Liver (tissue), 9 donors: ENCODE results near the gene CACNA1D. TPM values are rescaled to one million over a fixed set of nuclear protein-coding genes. Genes with fewer than 3 reads are reported as not detected.

ENCODE experiments used
- DNase-seq: peaks from one replicate; pipeline ENCODE4 v3.0.0-alpha.2; 2017; ENCODE audit warnings: low spot score
- H3K27ac ChIP-seq, 2 donors: one replicate each; pipeline ENCODE4 v1.7.0; 2013; ENCODE audit warnings: inconsistent platforms in 2 of 2, low read length in 2 of 2, control low read depth in 1 of 2, low read depth in 1 of 2, mild to moderate bottlenecking in 1 of 2
- H3K27me3 ChIP-seq, 4 donors: one replicate each; pipeline versions ENCODE4 v1.6.1 to v1.7.0; 2013; ENCODE audit warnings: low read length in 3 of 4, inconsistent platforms in 1 of 4, mild to moderate bottlenecking in 1 of 4, moderate library complexity in 1 of 4; ENCODE audit not compliant: control insufficient read depth in 4 of 4, insufficient read depth in 4 of 4
- H3K36me3 ChIP-seq, 4 donors: one replicate each; pipeline versions ENCODE4 v1.6.1 to v1.7.0; 2013; ENCODE audit warnings: low read length in 3 of 4, mild to moderate bottlenecking in 3 of 4, low read depth in 1 of 4, moderate library complexity in 1 of 4; ENCODE audit not compliant: control insufficient read depth in 4 of 4, insufficient read depth in 3 of 4
- H3K4me1 ChIP-seq, 4 donors: one replicate each; pipeline versions ENCODE4 v1.6.1 to v1.7.0; 2013; ENCODE audit warnings: low read length in 3 of 4, mild to moderate bottlenecking in 3 of 4, moderate library complexity in 1 of 4; ENCODE audit not compliant: control insufficient read depth in 4 of 4, insufficient read depth in 4 of 4
- H3K4me3 ChIP-seq, 3 donors: one replicate each; pipeline versions ENCODE4 v1.6.1 to v1.7.0; 2013; ENCODE audit warnings: low read length in 3 of 3, control low read depth in 1 of 3, low read depth in 1 of 3, mild to moderate bottlenecking in 1 of 3
- H3K9ac ChIP-seq, 2 donors: one replicate each; pipeline ENCODE4 v1.7.0; 2013; ENCODE audit warnings: low read length in 2 of 2, mild to moderate bottlenecking in 2 of 2, moderate library complexity in 2 of 2, control low read depth in 1 of 2, low read depth in 1 of 2
- H3K9me3 ChIP-seq, 4 donors: one replicate each; pipeline versions ENCODE4 v1.6.1 to v1.7.0; 2013; ENCODE audit warnings: low read length in 3 of 4; ENCODE audit not compliant: control insufficient read depth in 4 of 4
- CTCF ChIP-seq: fragments of 150-350 bp; IDR thresholded peaks from 2 replicates; pipeline ENCODE4 v1.5.1; 2017; ENCODE audit warnings: improper control_type of control experiment, low read depth, low read length; ENCODE audit not compliant: missing input control
- FOXA1 ChIP-seq: IDR thresholded peaks from 2 replicates; pipeline ENCODE4 v1.6.1; 2016; ENCODE audit warnings: antibody characterized with exemption
- HNF4A ChIP-seq, 2 donors: conservative IDR thresholded peaks; 2 replicates each; pipeline ENCODE4 v1.6.1; 2016; ENCODE audit warnings: antibody characterized with exemption in 2 of 2, mild to moderate bottlenecking in 2 of 2
- JUND ChIP-seq, 2 donors: IDR thresholded peaks; 2 replicates each; pipeline ENCODE4 v1.6.1; 2016; ENCODE audit warnings: antibody characterized with exemption in 2 of 2
- RXRA ChIP-seq, 2 donors: IDR thresholded peaks; 2 replicates each; pipeline ENCODE4 v1.6.1; 2017 to 2018; ENCODE audit warnings: antibody characterized with exemption in 2 of 2, mild to moderate bottlenecking in 1 of 2
- TAF1 ChIP-seq: conservative IDR thresholded peaks from 2 replicates; pipeline ENCODE4 v1.6.1; 2016; ENCODE audit warnings: antibody characterized with exemption, mild to moderate bottlenecking
- YY1 ChIP-seq: IDR thresholded peaks from 2 replicates; pipeline ENCODE4 v1.6.1; 2016; ENCODE audit warnings: antibody characterized with exemption, mild to moderate bottlenecking
- ZBTB33 ChIP-seq: IDR thresholded peaks from 2 replicates; pipeline ENCODE4 v1.6.1; 2016; ENCODE audit warnings: antibody characterized with exemption
- WGBS: extraction: QIAGEN DNeasy Blood & Tissue Kit; methylation state at CpG from one replicate; pipeline ENCODE4 v1.1.7; 2013; 5-methylcytosine and 5-hydroxymethylcytosine counted together
- polyA plus RNA-seq, 2 donors: library from polyadenylated mRNA; stranded (reverse) in 1 of 2; unstranded in 1 of 2; fragments of 200-250 nt in 1 of 2; fragments of >200 nt in 1 of 2; fragmentation: Nextera tagmentation in 1 of 2; extraction: Ambion mirVana in 1 of 2; gene quantifications; one replicate each; pipeline versions ENCODE4 v1.2.1 to v1.2.3, GENCODE V29; 2013 to 2015
- total RNA-seq, 2 donors: library from RNA; depleted of rRNA; stranded (reverse); fragments of >200 nt; gene quantifications; one replicate each; pipeline ENCODE4 v1.2.3, GENCODE V29; 2014
- TF ChIP-seq, protein P1 (sequence below): IDR thresholded peaks from 2 replicates; pipeline ENCODE4 v1.6.1; 2016; ENCODE audit warnings: antibody characterized with exemption, mild to moderate bottlenecking
- donor health status: healthy.
- donor health status: healthy.
- donor health status: healthy.
- donor health status: healthy.
- donor health status: healthy.

CACNA1D gene
- total and polyA plus RNA-seq, 4 donors = 1.8 to 18.9 (median 3.4) TPM

GRCh38 chr3:53506763-53507145 is 12.3 kb downstream of the CACNA1D start:
- TF ChIP-seq JUND (IDR thresholded peaks at IDR 0.05) = peak in 1 of 2 donors; percentile 3
- peak in 1 of 2 donors; percentile 20 for TF ChIP-seq RXRA (IDR thresholded peaks at IDR 0.05)
- TF ChIP-seq, protein P1, sequence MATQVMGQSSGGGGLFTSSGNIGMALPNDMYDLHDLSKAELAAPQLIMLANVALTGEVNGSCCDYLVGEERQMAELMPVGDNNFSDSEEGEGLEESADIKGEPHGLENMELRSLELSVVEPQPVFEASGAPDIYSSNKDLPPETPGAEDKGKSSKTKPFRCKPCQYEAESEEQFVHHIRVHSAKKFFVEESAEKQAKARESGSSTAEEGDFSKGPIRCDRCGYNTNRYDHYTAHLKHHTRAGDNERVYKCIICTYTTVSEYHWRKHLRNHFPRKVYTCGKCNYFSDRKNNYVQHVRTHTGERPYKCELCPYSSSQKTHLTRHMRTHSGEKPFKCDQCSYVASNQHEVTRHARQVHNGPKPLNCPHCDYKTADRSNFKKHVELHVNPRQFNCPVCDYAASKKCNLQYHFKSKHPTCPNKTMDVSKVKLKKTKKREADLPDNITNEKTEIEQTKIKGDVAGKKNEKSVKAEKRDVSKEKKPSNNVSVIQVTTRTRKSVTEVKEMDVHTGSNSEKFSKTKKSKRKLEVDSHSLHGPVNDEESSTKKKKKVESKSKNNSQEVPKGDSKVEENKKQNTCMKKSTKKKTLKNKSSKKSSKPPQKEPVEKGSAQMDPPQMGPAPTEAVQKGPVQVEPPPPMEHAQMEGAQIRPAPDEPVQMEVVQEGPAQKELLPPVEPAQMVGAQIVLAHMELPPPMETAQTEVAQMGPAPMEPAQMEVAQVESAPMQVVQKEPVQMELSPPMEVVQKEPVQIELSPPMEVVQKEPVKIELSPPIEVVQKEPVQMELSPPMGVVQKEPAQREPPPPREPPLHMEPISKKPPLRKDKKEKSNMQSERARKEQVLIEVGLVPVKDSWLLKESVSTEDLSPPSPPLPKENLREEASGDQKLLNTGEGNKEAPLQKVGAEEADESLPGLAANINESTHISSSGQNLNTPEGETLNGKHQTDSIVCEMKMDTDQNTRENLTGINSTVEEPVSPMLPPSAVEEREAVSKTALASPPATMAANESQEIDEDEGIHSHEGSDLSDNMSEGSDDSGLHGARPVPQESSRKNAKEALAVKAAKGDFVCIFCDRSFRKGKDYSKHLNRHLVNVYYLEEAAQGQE = no peak
- Histone ChIP-seq H3K36me3 (no peaks in the 10 kb centered on the region), H3K27me3 (no peaks in the 10 kb centered on the region), H3K4me3 (peak overlapping the region in 1 of 3 donors; percentile 30), H3K27ac (peak overlapping the region; percentile 86 to 92), H3K4me1 (peaks cover 0 to 10% (median 7%) of the 10 kb centered on the region in 4 donors), H3K9ac (peak overlapping the region in 1 of 2 donors; percentile 63), H3K9me3 (no peaks in the 10 kb centered on the region)
- DNase-seq = no peak

- no peak overlapping the region for H3K4me3 ChIP-seq
- H3K36me3 ChIP-seq = no peaks in the 10 kb centered on the region
- peaks cover 0 to 10% (median 7%) of the 10 kb centered on the region in 4 donors for H3K4me1 ChIP-seq
- TF ChIP-seq JUND (IDR thresholded peaks at IDR 0.05) = no peak
- no peak for TF ChIP-seq TAF1
- TF ChIP-seq YY1 = no peak
- no peak for TF ChIP-seq HNF4A (conservative IDR thresholded peaks at IDR 0.05)
- TF ChIP-seq, protein P1 = no peak
- TF ChIP-seq CTCF = no peak
- no peak for TF ChIP-seq FOXA1
- no peak for TF ChIP-seq ZBTB33
- H3K9ac ChIP-seq = no peak overlapping the region
- no peak overlapping the region for H3K27ac ChIP-seq
- 90% methylated on average over 9 of the region's 9 CpGs for WGBS
- no peak for DNase-seq
- no peaks in the 10 kb centered on the region for H3K9me3 ChIP-seq
- H3K27me3 ChIP-seq = no peaks in the 10 kb centered on the region
Measured at GRCh38 chr3:53509494-53509893, 15.1 kb downstream of the CACNA1D start.
